HPDE6-E6E7 (cell line): ENCODE data around the gene SPRYD3.

Experiments used
- DNase-seq: peaks from one replicate; pipeline ENCODE4 v3.0.0; 2011; ENCODE audit warnings: missing footprints; ENCODE audit errors: extremely low spot score

The SPRYD3 gene

DNA sequence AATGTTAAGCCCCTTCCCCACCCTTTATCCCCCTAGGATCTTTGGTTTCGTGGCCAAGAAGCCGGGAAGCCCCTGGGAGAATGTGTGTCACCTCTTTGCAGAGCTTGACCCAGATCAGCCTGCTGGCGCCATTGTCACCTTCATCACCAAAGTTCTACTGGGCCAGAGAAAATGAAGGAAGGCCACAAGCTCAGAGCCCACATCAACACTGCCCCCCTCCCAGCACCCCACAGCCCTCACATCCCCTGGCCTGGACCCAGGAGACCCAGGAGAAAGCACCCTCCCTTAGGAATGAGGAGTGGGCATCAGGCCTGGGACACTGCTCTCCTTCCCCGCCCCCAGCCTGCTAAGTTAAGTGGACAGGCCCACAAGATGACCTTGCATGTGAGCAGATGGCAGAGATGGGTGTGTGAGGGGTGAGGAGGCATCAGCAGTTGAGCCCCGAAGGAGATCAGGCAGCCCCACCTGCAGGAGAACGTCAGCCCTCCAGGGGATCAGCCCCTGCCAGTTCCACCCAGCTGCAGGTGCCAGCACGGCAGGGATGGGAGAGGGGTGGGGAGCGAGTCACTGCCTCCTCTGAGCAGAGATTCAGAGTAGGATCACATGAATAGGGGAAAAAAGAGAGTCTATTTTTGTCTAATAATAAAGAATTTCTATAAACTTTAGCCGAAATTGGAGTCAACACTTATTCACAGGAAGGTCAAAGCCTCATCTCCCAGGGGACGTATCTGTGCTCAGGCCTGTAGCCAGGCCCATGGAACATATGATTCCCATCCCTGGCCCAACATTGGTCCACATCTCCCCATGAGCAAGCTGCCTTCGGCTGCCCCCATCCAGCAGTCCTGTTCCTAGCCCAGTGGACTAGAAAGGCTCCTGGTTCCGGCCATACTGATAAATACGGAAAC, 15.2 kb downstream of the SPRYD3 start:
- no peak for DNase-seq

- no peak for DNase-seq
Measured at GRCh38 chr12:53062977-53063707, 16.0 kb downstream of the SPRYD3 start.

- no peak for DNase-seq
Measured at GRCh38 chr12:53062011-53062961, 16.9 kb downstream of the SPRYD3 start.

DNA sequence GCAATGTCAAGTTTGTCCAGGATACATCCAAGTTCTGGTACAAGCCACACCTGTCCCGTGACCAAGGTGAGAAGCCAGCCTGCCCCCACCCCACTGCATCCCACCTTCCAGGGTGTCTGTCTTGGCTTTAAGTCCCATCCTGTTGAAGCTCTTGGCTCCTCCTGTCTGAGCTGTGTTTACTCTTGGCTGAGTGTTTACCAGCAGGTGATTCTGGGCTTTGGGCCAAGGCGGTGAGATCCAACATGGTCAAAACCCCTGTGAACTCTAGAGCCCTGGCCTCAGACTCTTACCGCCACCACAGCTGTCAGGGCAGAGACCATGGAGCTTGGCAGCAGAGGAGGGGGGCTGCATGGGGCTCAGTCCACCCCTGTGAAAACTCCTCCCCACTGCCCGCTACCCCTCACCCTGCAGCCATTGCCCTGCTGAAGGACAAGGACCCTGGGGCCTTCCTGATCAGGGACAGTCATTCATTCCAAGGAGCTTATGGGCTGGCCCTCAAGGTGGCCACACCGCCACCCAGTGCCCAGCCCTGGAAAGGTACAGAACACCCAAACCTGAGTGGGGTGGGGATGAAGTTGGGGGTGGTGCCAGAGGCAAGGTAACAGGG, 17.7 kb downstream of the SPRYD3 start:
- no peak for DNase-seq

DNA sequence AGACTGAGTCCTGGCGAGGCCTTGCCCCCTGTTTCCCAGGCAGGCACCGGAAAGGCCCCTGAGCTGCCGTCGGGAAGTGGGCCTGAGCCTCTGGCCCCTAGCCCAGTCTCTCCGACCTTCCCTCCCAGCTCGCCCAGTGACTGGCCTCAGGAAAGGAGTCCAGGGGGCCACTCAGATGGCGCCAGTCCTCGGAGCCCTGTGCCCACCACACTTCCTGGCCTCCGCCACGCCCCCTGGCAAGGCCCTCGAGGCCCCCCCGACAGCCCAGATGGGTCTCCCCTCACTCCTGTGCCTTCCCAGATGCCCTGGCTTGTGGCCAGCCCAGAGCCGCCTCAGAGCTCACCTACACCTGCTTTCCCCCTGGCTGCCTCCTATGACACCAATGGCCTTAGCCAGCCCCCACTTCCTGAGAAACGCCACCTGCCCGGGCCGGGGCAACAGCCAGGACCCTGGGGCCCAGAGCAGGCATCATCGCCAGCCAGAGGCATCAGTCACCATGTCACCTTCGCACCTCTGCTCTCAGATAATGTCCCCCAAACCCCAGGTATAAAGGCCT, 18.4 kb downstream of the SPRYD3 start:
- no peak for DNase-seq

DNA sequence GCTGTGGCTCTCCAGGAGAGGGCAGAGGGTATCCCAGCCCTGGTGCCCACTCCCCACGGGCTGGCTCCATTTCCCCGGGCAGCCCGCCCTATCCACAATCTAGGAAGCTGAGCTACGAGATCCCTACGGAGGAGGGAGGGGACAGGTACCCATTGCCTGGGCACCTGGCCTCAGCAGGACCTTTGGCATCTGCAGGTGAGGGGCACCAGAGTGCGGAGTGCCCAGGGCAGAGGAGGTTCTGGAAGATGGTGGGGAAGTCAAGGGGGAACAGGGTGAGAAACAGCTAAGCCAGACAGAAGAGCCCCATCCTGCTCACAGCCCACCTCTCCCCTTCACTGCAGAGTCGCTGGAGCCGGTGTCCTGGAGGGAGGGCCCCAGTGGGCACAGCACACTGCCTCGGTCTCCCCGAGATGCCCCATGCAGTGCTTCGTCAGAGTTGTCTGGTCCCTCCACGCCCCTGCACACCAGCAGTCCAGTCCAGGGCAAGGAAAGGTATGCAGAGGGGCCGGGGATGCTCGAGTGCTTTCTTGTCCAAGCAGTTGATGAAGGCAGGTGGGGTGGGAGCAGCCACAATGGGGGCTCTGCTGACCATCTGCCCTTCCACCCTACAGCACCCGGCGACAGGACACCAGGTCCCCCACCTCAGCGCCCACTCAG, 19.0 kb downstream of the SPRYD3 start:
- DNase-seq = no peak

- DNase-seq = no peak
Measured at GRCh38 chr12:53059434-53060063, 19.6 kb downstream of the SPRYD3 start.

GRCh38 chr12:53058674-53059433, 20.3 kb downstream of the SPRYD3 start:
- DNase-seq = no peak

- DNase-seq = no peak
Measured at GRCh38 chr12:53057816-53058500, 21.2 kb downstream of the SPRYD3 start.

GRCh38 chr12:53056901-53057300, 22.3 kb downstream of the SPRYD3 start:
- DNase-seq = no peak

DNA sequence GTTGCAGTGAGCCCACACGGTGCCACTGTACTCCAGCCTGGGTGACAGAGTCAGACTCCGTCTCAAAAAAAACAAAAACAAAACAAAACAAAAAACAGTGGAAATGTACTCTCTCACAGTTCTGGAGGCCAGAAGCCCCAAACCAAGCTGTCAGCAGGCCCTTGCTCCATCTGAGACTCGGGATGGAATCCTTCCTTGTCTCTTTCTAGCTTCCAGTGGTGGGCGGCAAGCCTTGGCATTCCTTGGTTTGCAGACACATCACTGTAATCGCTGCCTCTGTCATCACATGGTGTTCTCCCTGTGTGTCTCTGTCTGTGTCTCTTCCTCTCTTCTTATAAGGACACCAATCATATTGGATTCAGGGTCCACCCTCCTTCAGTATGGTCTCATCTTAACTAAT, 22.9 kb downstream of the SPRYD3 start:
- no peak for DNase-seq

- no peak for DNase-seq
Measured at GRCh38 chr12:53055471-53056266, 23.5 kb downstream of the SPRYD3 start.

DNA sequence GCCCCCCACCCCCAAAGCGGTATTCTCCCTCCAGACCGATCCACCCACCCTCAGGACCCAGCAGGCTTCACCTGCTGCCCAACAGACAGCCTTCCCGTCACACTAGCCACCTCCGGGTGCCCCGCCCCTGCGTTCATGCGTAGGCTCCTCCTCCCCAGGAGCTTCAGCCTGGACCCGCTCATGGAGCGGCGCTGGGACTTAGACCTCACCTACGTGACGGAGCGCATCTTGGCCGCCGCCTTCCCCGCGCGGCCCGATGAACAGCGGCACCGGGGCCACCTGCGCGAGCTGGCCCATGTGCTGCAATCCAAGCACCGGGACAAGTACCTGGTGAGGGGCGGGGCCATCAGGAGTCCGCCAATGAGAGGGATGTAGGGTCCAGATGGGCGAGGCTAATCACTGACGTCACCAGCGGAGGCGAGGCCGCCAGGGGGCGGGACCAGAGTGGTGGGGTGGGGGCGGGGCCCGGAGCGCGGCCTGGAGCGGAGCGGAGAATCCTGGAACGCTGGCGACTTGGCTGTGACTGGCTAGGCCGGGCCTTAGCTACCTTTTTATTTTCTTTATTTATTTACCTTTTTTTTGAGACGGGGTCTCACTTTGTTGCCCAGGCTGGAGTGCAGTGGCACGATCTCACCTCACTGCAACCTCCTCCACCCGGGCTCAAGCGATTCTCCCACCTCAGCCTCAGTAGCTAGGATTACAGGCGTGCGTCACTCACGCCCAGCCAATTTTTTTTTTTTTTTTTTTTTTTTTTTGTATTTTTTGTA, 24.9 kb downstream of the SPRYD3 start:
- DNase-seq = peak; percentile 95

DNA sequence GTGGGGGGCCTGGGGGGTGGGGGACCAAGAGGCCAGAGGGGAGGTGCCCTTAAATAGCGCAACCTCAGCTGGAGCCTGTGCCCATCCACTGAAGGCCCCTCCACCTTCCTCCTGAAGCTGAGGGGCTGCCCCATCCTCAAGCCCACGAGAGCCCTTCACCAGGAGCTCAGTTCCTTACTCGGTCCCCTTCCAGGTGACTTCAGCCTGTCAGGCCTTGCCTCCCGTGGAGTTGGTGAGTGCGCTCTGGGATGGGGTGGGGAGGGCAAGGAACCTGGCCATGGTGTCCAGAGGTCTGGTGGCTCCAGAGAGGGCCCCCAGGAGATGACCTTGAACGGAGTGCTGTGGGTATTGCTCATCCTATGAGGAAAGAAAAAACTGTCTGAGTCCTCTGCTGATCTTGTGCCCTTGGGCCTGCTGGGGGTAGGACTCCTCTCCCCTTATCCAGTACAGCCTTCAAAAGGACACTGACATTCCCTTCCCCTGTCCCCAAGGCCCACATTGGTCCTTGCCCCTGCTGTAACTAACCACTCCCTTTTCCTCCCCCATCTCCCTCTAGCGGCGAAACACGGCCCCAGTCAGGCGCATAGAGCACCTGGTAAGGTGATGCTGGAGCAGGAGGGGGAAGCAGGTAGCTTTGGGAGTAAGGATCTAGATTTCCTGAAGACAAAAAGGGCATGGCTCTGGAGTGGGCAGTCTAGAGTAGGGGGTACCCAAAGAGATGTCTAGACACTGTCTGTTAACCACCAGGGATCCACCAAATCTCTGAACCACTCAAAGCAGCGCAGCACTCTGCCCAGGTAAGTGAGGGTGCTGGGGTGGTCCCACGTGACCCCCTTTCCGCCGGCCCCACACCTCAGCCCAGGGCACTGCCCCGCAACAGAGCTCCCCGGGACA, 25.7 kb downstream of the SPRYD3 start:
- peak; percentile 59 for DNase-seq

DNA sequence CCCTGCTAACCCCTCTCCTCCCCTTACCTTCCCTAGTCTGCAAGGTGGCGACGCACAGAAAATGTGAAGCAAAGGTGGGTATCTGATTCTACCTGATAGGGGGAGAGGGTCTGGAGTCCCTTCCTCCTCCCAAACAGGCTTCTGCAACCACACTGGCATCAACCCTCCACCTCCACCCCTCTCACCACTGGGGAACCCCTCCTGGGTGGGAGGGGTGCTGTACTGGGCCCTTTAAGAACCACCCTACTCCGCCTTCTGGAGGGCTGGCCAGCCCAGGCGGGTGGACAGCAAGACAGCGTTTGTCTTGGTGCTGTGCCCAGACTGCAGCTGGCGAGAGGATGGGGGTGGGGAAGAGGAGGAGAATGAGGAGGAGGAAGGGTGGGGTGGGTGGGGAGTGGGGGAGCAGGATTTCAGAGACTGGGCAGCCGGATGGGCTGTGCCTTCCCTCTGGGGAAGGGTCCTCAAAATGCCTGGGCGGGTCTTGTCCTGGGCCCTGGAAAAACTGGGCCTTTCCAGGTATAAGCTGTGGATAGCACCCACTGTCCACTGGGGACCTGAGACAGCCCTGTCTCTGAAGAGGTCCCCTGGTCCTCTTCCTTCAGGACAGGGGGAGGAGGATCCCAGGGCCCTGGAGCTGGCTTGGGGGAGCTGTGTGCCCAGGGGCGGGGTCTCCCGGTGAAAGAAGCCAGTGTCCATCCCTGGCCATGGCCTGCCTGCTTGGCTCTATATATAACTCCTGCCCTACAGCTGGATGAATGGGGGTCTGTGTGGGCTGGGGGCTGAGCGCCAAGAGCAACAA, 26.6 kb downstream of the SPRYD3 start:
- no peak for DNase-seq
